GM06990 (cell line): Measurements from ENCODE around the gene MAP3K5.

Experiments
- DNase-seq: peaks from one replicate; pipeline ENCODE4 v3.0.0-alpha.2; 2011; ENCODE audit not compliant: insufficient read length; ENCODE audit errors: extremely low read depth
- H3K27me3 ChIP-seq: replicated peaks from 2 replicates; pipeline ENCODE4 v1.6.0; 2011; ENCODE audit warnings: low read length; ENCODE audit not compliant: control insufficient read depth, insufficient read depth
- H3K36me3 ChIP-seq: 2 replicates; pipeline ENCODE4 v1.5.1; 2011; ENCODE audit warnings: low read length; ENCODE audit not compliant: control insufficient read depth, insufficient read depth
- H3K4me3 ChIP-seq: replicated peaks from 2 replicates; pipeline ENCODE4 v1.5.1; 2011; ENCODE audit warnings: low read depth, mild to moderate bottlenecking, control low read depth, low read length
- CTCF ChIP-seq: IDR thresholded peaks from 2 replicates; pipeline ENCODE4 v1.5.1; 2011; ENCODE audit warnings: low read length, control low read depth, mild to moderate bottlenecking, inconsistent platforms; ENCODE audit not compliant: insufficient read depth, poor library complexity, severe bottlenecking

Gene MAP3K5

GRCh38 chr6:136544326-136544725 lies 248.0 kb downstream of the MAP3K5 start:
- TF ChIP-seq CTCF, result no peak
- no peaks in the 10 kb centered on the region; the same call in 1 of the 2 replicates for H3K27me3 ChIP-seq
- no peak for DNase-seq
- H3K4me3 ChIP-seq, result no peak overlapping the region
- H3K36me3 ChIP-seq, result no peaks in the 10 kb centered on the region

- H3K27me3 ChIP-seq, result no peaks in the 10 kb centered on the region
- DNase-seq, result no peak
- no peak overlapping the region for H3K4me3 ChIP-seq
- no peaks in the 10 kb centered on the region for H3K36me3 ChIP-seq
- no peak for TF ChIP-seq CTCF
Measured at GRCh38 chr6:136541395-136541794, 250.9 kb downstream of the MAP3K5 start.

- no peak overlapping the region for H3K4me3 ChIP-seq
- H3K27me3 ChIP-seq, result no peaks in the 10 kb centered on the region
- no peak for TF ChIP-seq CTCF
- no peaks in the 10 kb centered on the region for H3K36me3 ChIP-seq
- no peak for DNase-seq
Measured at GRCh38 chr6:136539967-136540652, 252.2 kb downstream of the MAP3K5 start.

- Histone ChIP-seq H3K27me3 (no peaks in the 10 kb centered on the region), H3K4me3 (no peak overlapping the region), H3K36me3 (no peaks in the 10 kb centered on the region)
- TF ChIP-seq CTCF, result no peak
- DNase-seq, result no peak
Measured at GRCh38 chr6:136538836-136539235, 253.4 kb downstream of the MAP3K5 start.

GRCh38 chr6:136535880-136536650 lies 256.2 kb downstream of the MAP3K5 start:
- H3K36me3 ChIP-seq, result no peaks in the 10 kb centered on the region
- H3K27me3 ChIP-seq, result no peaks in the 10 kb centered on the region; the same call in 1 of the 2 replicates
- no peak for DNase-seq
- TF ChIP-seq CTCF, result no peak
- H3K4me3 ChIP-seq, result no peak overlapping the region
